Measurements from ENCODE around the gene EAPP.

- TF ChIP-seq POLR2A (IDR thresholded peaks at IDR 0.05; ENCODE audit: low read depth, low read length) (no peak), POLR2AphosphoS5 (IDR thresholded peaks at IDR 0.05; ENCODE audit: low read depth, low read length) (no peak), TAF1 (IDR thresholded peaks at IDR 0.05; ENCODE audit: borderline replicate concordance, low read depth, low read length) (no peak)
Observed at GRCh38 chr14:34522496-34522895, 17.0 kb downstream of the EAPP start.

Measured in GM12892 (cell line).